ENCODE data around the gene SPANXN2.
A peak's percentile ranks its signal among the peaks of the same experiment; 100 is the strongest.

DNA sequence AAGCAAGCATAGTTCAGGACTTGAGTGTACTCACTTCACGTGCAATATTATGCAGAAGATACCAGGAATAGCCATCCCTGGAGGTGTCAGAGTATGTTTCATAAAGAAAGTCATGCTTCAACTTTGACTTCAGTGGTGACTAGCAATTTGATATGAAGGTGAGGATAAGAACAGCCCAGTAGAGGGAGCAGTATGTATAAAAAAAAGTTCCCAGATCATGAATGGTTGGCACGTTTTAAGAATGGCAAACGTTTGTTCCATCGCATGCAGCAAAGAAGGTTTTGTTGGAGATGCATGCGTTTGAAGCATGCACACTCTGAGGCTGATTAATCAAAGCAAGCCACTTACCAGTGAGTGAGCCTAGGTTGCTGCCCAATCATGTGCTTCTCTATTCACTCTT is 51.2 kb downstream of the SPANXN2 start:
- peak; percentile 29 for TF ChIP-seq CTCF (IDR thresholded peaks at IDR 0.05; ENCODE audit: low read depth, low read length, poor library complexity, severe bottlenecking)
- TF ChIP-seq EZH2phosphoT487 (IDR thresholded peaks at IDR 0.05; ENCODE audit: borderline replicate concordance, low read length): no peak

Measured in DOHH2 (cell line).